Measurements from ENCODE around the gene CD200R1. TPM values are rescaled to one million over a fixed set of nuclear protein-coding genes. Genes with fewer than 3 reads are reported as not detected.

Gene CD200R1
- total and polyA plus RNA-seq, 8 donors, result 0.05 to 0.93 (median 0.24) TPM; not detected in 3

- H3K4me3 ChIP-seq, result no peak overlapping the region
- peaks cover 0 to 11% (median 7%) of the 10 kb centered on the region in 3 donors for H3K4me1 ChIP-seq
- FAIRE-seq (no peak), DNase-seq (no peak), ATAC-seq (no peak)
- TF ChIP-seq CTCF (IDR thresholded peaks at IDR 0.05), result no peak
- H3K36me3 ChIP-seq, result peaks cover 0 to 19% (median 2%) of the 10 kb centered on the region in 3 donors
- no peaks in the 10 kb centered on the region for H3K27me3 ChIP-seq
- intact Hi-C loops (cut with DNase I), result no loop called here
- no peaks in the 10 kb centered on the region for H3K9me3 ChIP-seq
- H3K27ac ChIP-seq, result no peak overlapping the region
Measured at GRCh38 chr3:113013593-113013992, 38.7 kb upstream of the CD200R1 start.

GRCh38 chr3:113008117-113008516 is 33.2 kb upstream of the CD200R1 start:
- no peaks in the 10 kb centered on the region for H3K27me3 ChIP-seq
- intact Hi-C loops (cut with DNase I), result no loop called here

GRCh38 chr3:113006359-113007056 is 31.6 kb upstream of the CD200R1 start:
- intact Hi-C loops (cut with DNase I), result no loop called here
- Histone ChIP-seq H3K4me1 (no peaks in the 10 kb centered on the region), H3K4me3 (no peak overlapping the region), H3K36me3 (peaks cover 0 to 47% (median 12%) of the 10 kb centered on the region in 3 donors), H3K9me3 (no peaks in the 10 kb centered on the region), H3K27me3 (no peaks in the 10 kb centered on the region), H3K27ac (no peak overlapping the region)
- TF ChIP-seq CTCF (IDR thresholded peaks at IDR 0.05), result no peak
- DNase-seq (no peak), FAIRE-seq (no peak), ATAC-seq (no peak)
- WGBS, 2 donors, result 89 to 92% methylated on average over 4 of the region's 4 CpGs

More at GRCh38 chr3:113008117-113008516, 33.2 kb upstream of the CD200R1 start:
- no peak overlapping the region for H3K27ac ChIP-seq
- no peaks in the 10 kb centered on the region for H3K4me1 ChIP-seq
- 73 to 84% methylated on average over 3 of the region's 3 CpGs for whole genome bisulfite sequencing, 2 donors
- TF ChIP-seq CTCF (IDR thresholded peaks at IDR 0.05), result no peak
- FAIRE-seq (no peak), DNase-seq (no peak), ATAC-seq (no peak)
- no peaks in the 10 kb centered on the region for H3K9me3 ChIP-seq
- peaks cover 0 to 52% (median 12%) of the 10 kb centered on the region in 3 donors for H3K36me3 ChIP-seq
- no peak overlapping the region for H3K4me3 ChIP-seq

GRCh38 chr3:113005611-113006010 is 30.7 kb upstream of the CD200R1 start:
- no peaks in the 10 kb centered on the region for H3K27me3 ChIP-seq
- intact Hi-C loops (cut with DNase I), result no loop called here
- FAIRE-seq (no peak), DNase-seq (no peak), ATAC-seq (no peak)
- no peak for TF ChIP-seq CTCF (IDR thresholded peaks at IDR 0.05)
- WGBS, 2 donors, result 83% methylated on average over 7 of the region's 7 CpGs
- H3K4me3 ChIP-seq, result no peak overlapping the region
- no peaks in the 10 kb centered on the region for H3K9me3 ChIP-seq
- H3K4me1 ChIP-seq, result no peaks in the 10 kb centered on the region
- peaks cover 0 to 49% (median 12%) of the 10 kb centered on the region in 3 donors for H3K36me3 ChIP-seq
- H3K27ac ChIP-seq, result no peak overlapping the region

- H3K27ac ChIP-seq, result no peak overlapping the region
- no peak for TF ChIP-seq CTCF (IDR thresholded peaks at IDR 0.05)
- intact Hi-C loops (cut with DNase I), result no loop called here
- H3K4me3 ChIP-seq, result no peak overlapping the region
- H3K27me3 ChIP-seq, result no peaks in the 10 kb centered on the region
- FAIRE-seq (no peak), ATAC-seq (no peak), DNase-seq (no peak)
- H3K9me3 ChIP-seq, result no peaks in the 10 kb centered on the region
- peaks cover 0 to 48% (median 7%) of the 10 kb centered on the region in 3 donors for H3K36me3 ChIP-seq
- no peaks in the 10 kb centered on the region for H3K4me1 ChIP-seq
Measured at GRCh38 chr3:113002679-113003078, 27.8 kb upstream of the CD200R1 start.
